Measurements from ENCODE around the gene MDFI.

The MDFI gene, protein sequence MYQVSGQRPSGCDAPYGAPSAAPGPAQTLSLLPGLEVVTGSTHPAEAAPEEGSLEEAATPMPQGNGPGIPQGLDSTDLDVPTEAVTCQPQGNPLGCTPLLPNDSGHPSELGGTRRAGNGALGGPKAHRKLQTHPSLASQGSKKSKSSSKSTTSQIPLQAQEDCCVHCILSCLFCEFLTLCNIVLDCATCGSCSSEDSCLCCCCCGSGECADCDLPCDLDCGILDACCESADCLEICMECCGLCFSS

DNA sequence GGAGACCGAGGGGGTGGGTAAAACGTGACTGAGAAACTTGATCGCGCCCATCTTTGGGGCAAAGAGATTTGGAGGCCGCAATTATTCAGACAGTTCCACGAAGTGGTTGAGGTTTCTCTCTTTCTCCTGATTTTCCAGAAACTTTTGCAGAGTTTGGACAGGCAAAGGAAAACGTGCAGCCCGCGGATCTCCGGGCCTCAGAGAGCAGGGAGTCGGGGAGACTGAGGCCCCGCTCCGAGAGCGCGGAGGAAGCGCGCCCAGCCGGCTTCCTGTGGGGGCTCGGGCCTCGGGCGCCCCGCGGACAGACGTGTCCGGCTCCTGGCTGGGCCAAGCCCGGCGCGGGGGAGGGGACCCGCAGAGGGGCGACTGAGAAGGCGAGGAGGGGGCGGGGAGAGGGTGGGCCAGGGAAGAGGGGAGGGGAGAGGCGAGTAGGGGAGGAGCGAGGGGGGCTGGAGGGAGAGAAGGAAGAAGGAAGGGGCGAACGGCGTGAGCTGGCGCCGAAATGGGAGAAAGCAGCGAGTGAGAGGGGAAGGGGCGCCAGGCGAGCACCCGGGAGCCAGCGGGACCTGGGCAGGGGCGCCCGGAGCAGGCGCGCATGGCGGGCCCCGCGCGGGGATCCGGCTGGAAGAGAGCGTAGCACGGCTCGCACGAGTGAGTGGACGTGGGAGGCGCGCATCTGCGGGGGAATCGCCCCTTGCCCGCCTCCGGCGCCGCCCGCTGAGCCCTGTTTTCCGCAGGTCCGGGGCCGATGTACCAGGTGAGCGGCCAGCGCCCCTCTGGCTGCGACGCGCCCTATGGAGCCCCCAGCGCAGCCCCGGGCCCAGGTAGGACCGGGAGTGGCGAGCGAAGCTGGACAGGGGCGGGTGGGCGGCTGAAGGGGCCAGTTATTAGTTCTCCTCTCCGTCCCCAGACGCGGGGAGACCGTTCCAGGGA is at the start of gene MDFI:
MDFI (plus strand) TSS at position 467 of the 933 bp plus-strand sequence; CDS start at position 749, 282 bp downstream.
- DNase-seq (ENCODE audit: low read depth) = no peak
- no peak within 1 kb of the TSS for H3K4me3 ChIP-seq (ENCODE audit: low read depth, low read length)
- TF ChIP-seq, protein P1, sequence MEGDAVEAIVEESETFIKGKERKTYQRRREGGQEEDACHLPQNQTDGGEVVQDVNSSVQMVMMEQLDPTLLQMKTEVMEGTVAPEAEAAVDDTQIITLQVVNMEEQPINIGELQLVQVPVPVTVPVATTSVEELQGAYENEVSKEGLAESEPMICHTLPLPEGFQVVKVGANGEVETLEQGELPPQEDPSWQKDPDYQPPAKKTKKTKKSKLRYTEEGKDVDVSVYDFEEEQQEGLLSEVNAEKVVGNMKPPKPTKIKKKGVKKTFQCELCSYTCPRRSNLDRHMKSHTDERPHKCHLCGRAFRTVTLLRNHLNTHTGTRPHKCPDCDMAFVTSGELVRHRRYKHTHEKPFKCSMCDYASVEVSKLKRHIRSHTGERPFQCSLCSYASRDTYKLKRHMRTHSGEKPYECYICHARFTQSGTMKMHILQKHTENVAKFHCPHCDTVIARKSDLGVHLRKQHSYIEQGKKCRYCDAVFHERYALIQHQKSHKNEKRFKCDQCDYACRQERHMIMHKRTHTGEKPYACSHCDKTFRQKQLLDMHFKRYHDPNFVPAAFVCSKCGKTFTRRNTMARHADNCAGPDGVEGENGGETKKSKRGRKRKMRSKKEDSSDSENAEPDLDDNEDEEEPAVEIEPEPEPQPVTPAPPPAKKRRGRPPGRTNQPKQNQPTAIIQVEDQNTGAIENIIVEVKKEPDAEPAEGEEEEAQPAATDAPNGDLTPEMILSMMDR (IDR thresholded peaks at IDR 0.05; ENCODE audit: control insufficient read depth, extremely low read depth, insufficient read depth) = no peak

DNA sequence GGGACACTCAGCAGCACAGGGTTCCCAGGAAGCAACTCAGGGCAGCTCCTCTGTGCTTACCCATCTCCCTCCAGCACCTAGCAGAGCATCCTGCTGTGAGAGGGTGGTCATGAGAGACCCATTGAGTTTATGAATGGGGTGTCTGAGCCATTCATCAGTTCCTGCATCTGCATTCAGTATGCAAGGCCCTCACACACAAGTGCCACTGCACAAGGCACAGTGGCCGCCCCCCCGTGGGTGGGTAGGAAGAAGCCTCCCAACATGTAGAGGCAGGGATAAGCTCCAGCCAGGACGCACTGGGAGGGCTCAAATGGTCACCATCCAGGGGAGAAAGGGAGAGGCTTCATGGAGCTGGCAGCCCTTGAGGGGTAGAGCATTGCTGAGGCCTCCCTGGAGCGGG is 49.0 kb upstream of the MDFI start:
- H3K4me3 ChIP-seq (ENCODE audit: low read depth, low read length) = no peak overlapping the region
- TF ChIP-seq, protein P1 (IDR thresholded peaks at IDR 0.05; ENCODE audit: control insufficient read depth, extremely low read depth, insufficient read depth) = no peak
- DNase-seq (ENCODE audit: low read depth) = no peak

DNA sequence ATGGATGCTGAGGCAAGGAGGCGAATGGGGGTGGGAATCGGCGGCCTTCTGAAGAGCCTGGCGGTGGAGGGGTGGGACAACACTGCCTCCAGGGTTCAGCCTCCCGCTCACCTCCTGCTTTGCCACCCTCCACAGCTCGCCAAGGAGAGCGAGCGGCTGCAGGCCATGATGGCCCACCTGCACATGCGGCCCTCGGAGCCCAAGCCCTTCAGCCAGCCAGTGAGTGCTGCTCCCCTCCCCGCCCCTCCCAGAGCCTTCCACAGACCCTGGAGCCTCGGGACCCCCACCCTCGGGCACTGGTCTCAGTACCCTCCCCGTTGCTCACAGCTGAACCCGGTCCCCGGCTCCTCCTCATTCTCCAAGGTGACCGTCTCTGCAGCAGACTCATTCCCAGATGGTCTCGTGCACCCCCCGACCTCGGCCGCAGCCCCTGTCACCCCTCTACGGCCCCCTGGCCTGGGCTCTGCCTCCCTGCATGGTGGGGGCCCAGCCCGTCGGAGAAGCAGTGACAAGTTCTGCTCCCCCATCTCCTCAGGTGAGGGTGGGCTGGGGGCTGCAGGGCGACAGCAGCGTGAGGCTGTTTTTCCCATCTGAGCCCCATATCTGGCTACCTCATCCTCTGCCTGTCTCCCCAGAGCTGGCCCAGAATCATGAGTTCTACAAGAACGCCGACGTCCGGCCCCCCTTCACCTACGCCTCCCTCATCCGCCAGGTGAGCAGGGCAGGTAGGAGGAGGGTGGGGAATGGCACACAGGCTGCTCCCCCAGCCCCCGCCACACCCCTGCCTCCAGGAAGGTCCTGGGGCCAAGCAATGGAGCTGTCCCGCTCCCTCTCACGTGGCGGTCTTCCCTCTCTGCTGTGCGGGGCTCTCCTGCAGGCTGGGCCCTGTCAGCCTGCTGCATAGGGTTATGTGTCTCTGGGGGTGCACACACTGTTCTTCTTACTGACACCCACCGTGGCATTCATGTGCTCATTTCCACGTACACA is 48.3 kb upstream of the MDFI start:
- no peak for DNase-seq (ENCODE audit: low read depth)
- TF ChIP-seq, protein P1 (IDR thresholded peaks at IDR 0.05; ENCODE audit: control insufficient read depth, extremely low read depth, insufficient read depth) = no peak
- no peak overlapping the region for H3K4me3 ChIP-seq (ENCODE audit: low read depth, low read length)

DNA sequence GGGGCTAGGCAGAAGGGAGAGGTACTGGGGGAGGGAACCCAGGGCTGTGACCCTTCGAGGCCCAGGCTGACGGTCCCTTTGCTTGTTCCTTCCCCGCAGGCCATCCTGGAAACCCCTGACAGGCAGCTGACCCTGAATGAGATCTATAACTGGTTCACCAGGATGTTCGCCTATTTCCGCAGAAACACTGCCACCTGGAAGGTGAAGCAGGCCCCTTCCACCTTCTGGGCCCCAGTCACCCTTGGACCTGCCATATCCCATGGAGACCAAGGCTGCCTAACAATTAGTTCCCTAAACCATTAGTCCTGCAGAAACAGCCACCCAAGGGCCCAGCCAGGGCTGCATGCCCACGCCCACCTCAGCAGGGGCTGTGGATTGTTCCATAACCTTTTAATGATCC is 47.1 kb upstream of the MDFI start:
- H3K4me3 ChIP-seq (ENCODE audit: low read depth, low read length) = no peak overlapping the region
- DNase-seq (ENCODE audit: low read depth) = no peak
- TF ChIP-seq, protein P1 (IDR thresholded peaks at IDR 0.05; ENCODE audit: control insufficient read depth, extremely low read depth, insufficient read depth) = no peak

DNA sequence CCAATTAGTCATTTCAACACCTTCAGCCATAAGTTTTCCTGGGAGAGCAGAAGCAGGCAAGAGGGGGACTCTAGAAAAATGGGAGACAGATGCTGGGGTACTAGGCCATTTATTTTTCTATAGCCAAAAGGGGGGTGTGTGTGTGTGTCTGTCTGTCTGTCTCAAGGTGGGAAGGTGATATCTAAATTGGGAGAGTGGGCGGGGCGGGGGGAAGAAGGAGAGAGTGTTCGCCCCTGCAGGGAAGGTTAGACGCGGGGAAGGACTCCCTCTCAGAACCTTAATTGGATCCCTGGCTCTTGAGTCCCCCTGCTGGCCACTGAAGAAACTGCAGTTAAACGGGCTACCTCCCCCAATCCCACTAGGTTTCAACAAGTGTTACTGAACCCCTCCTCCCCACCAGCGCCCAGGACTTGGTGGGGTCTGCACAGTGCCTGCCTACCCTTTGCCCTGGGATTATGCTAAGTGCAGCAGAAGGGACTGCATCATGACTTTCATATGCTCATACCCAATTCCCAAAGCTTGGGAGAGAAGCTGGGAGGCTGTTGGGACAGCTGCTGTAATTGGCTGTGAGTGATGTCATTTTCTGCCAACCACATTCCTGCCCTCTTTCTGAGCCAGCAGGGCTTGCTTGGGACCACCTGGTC is 46.3 kb upstream of the MDFI start:
- no peak overlapping the region for H3K4me3 ChIP-seq (ENCODE audit: low read depth, low read length)
- no peak for DNase-seq (ENCODE audit: low read depth)
- TF ChIP-seq, protein P1 (IDR thresholded peaks at IDR 0.05; ENCODE audit: control insufficient read depth, extremely low read depth, insufficient read depth) = peak; percentile 83

DNA sequence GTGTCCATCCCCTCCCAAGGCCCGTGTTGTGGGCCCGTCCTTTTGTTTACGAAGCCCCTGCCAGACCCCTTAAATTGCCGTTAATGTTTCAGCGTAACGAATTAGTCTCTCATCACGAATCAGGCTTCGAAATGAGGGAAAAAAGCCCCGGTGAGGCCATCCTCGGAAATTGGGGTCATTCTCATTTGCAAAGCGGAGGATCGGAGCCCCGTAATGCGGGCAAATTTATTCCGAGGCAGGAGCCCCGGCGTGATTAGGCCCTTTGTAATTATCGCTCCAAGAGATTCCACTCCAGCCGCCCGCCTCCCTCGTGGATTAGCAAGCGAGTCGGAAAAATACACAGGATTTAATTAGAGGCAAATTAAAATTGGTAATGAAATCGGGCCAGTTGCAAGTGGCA is 44.9 kb upstream of the MDFI start:
- H3K4me3 ChIP-seq (ENCODE audit: low read depth, low read length) = no peak overlapping the region
- TF ChIP-seq, protein P1 (IDR thresholded peaks at IDR 0.05; ENCODE audit: control insufficient read depth, extremely low read depth, insufficient read depth) = no peak
- DNase-seq (ENCODE audit: low read depth) = no peak

Data from LNCaP clone FGC (cell line).